MG63 (cell line): ENCODE data around the gene SIAH3. TPM values are rescaled to one million over a fixed set of nuclear protein-coding genes. Genes with fewer than 3 reads are reported as not detected.
A peak's percentile ranks its signal among the peaks of the same experiment; 100 is the strongest.
"Not testable (repeated sequence)": the region's sequence is repeated elsewhere in the genome, so short reads cannot be mapped to it uniquely, and the experiment has no call there.

Source experiments
- DNase-seq: peaks from one replicate; pipeline ENCODE4 v3.0.0-alpha.2; 2020
- H3K27me3 ChIP-seq: fragments of 250-450 bp; sonication (Bioruptor Pico); 2 replicates; pipeline ENCODE4 v1.5.1; 2020; ENCODE audit warnings: mild to moderate bottlenecking, moderate library complexity
- H3K36me3 ChIP-seq: fragments of 250-450 bp; sonication (Bioruptor Pico); 2 replicates; pipeline ENCODE4 v1.5.1; 2020; ENCODE audit warnings: mild to moderate bottlenecking, moderate library complexity
- H3K4me3 ChIP-seq: fragments of 250-450 bp; sonication (Bioruptor Pico); 2 replicates; pipeline ENCODE4 v1.5.1; 2020; ENCODE audit warnings: mild to moderate bottlenecking, moderate library complexity
- H3K9me3 ChIP-seq: fragments of 250-450 bp; sonication (Bioruptor Pico); 2 replicates; pipeline ENCODE4 v1.5.1; 2020; ENCODE audit warnings: mild to moderate bottlenecking, moderate library complexity
- total RNA-seq: library from RNA; depleted of rRNA; stranded (reverse); fragments of >200 nt; shearing (Covaris generic); gene quantifications from 2 replicates; pipeline ENCODE4 v1.2.3, GENCODE V29; 2014; ENCODE audit warnings: low replicate concordance

SIAH3 gene
- total RNA-seq, 1 experiment from 2014 or later = not detected

- Histone ChIP-seq H3K36me3 (no peaks in the 10 kb centered on the region), H3K4me3 (no peak overlapping the region), H3K27me3 (no peaks in the 10 kb centered on the region), H3K9me3 (no peaks in the 10 kb centered on the region)
- DNase-seq = no peak
These were observed 21.0 kb upstream of the SIAH3 start for GRCh38 chr13:45872566-45872965.

GRCh38 chr13:45871201-45871600 is 19.6 kb upstream of the SIAH3 start:
- not testable (repeated sequence) for H3K4me3 ChIP-seq, H3K27me3 ChIP-seq, H3K9me3 ChIP-seq, H3K36me3 ChIP-seq, DNase-seq

GRCh38 chr13:45870232-45870631 is 18.7 kb upstream of the SIAH3 start:
- DNase-seq = no peak
- no peaks in the 10 kb centered on the region for H3K36me3 ChIP-seq
- no peak overlapping the region for H3K4me3 ChIP-seq
- no peaks in the 10 kb centered on the region for H3K9me3 ChIP-seq
- no peaks in the 10 kb centered on the region for H3K27me3 ChIP-seq

- Histone ChIP-seq H3K9me3 (no peaks in the 10 kb centered on the region), H3K27me3 (no peaks in the 10 kb centered on the region), H3K4me3 (no peak overlapping the region), H3K36me3 (no peaks in the 10 kb centered on the region)
- DNase-seq = no peak
These were observed 13.9 kb upstream of the SIAH3 start for GRCh38 chr13:45865414-45865813.

GRCh38 chr13:45863709-45864590 is 12.4 kb upstream of the SIAH3 start:
- no peaks in the 10 kb centered on the region for H3K9me3 ChIP-seq
- H3K27me3 ChIP-seq = no peaks in the 10 kb centered on the region
- no peak overlapping the region for H3K4me3 ChIP-seq
- H3K36me3 ChIP-seq = no peaks in the 10 kb centered on the region
- DNase-seq = no peak

GRCh38 chr13:45861322-45861721 is 9.8 kb upstream of the SIAH3 start:
- no peak for DNase-seq
- no peak overlapping the region for H3K4me3 ChIP-seq

GRCh38 chr13:45860240-45860639 is 8.7 kb upstream of the SIAH3 start:
- Histone ChIP-seq H3K27me3 (0 out of 2 replicates have a peak, but pooled peaks cover under 1% of the 10 kb centered on the region), H3K9me3 (no peaks in the 10 kb centered on the region), H3K4me3 (no peak overlapping the region), H3K36me3 (no peaks in the 10 kb centered on the region)
- no peak for DNase-seq

More at GRCh38 chr13:45861322-45861721, 9.8 kb upstream of the SIAH3 start:
- Histone ChIP-seq H3K27me3 (no peaks in the 10 kb centered on the region), H3K9me3 (no peaks in the 10 kb centered on the region), H3K36me3 (no peaks in the 10 kb centered on the region)

- DNase-seq = no peak
- H3K27me3 ChIP-seq = 0 out of 2 replicates have a peak, but pooled peaks cover 4% of the 10 kb centered on the region
- peaks cover 1% of the 10 kb centered on the region; the same call in 1 of the 2 replicates for H3K9me3 ChIP-seq
- H3K36me3 ChIP-seq = no peaks in the 10 kb centered on the region
- H3K4me3 ChIP-seq = no peak overlapping the region
These were observed 8.2 kb upstream of the SIAH3 start for GRCh38 chr13:45859705-45860104.

GRCh38 chr13:45852494-45852893 is 941 bp upstream of the SIAH3 start:
- no peaks in the 10 kb centered on the region for H3K36me3 ChIP-seq
- H3K4me3 ChIP-seq = no peak overlapping the region
- no peak for DNase-seq
- peaks cover 10% of the 10 kb centered on the region for H3K27me3 ChIP-seq
- H3K9me3 ChIP-seq = peaks cover 7% of the 10 kb centered on the region

- DNase-seq = no peak
- Histone ChIP-seq H3K27me3 (peaks cover 10% of the 10 kb centered on the region), H3K4me3 (no peak overlapping the region), H3K36me3 (no peaks in the 10 kb centered on the region), H3K9me3 (peaks cover 7% of the 10 kb centered on the region)
These were observed 403 bp upstream of the SIAH3 start for GRCh38 chr13:45851956-45852355.

- Histone ChIP-seq H3K27me3 (peaks cover 8% of the 10 kb centered on the region), H3K9me3 (peaks cover 7% of the 10 kb centered on the region), H3K4me3 (no peak overlapping the region), H3K36me3 (no peaks in the 10 kb centered on the region)
- DNase-seq = no peak
These were observed 1.4 kb downstream of the SIAH3 start for GRCh38 chr13:45850027-45850613.

- H3K27me3 ChIP-seq = peaks cover 5% of the 10 kb centered on the region
- H3K36me3 ChIP-seq = no peaks in the 10 kb centered on the region
- no peak overlapping the region for H3K4me3 ChIP-seq
- no peak for DNase-seq
- peaks cover 3% of the 10 kb centered on the region for H3K9me3 ChIP-seq
These were observed 2.1 kb downstream of the SIAH3 start for GRCh38 chr13:45849408-45849807.

GRCh38 chr13:45847554-45848224 is 3.9 kb downstream of the SIAH3 start:
- DNase-seq = no peak
- Histone ChIP-seq H3K27me3 (no peaks in the 10 kb centered on the region; the same call in 1 of the 2 replicates), H3K36me3 (no peaks in the 10 kb centered on the region), H3K4me3 (no peak overlapping the region), H3K9me3 (no peaks in the 10 kb centered on the region)

- no peak for DNase-seq
- H3K36me3 ChIP-seq = no peaks in the 10 kb centered on the region
- H3K27me3 ChIP-seq = no peaks in the 10 kb centered on the region; the same call in 1 of the 2 replicates
These were observed 4.9 kb downstream of the SIAH3 start for GRCh38 chr13:45846681-45847080.

GRCh38 chr13:45838171-45838745 is 13.3 kb downstream of the SIAH3 start:
- H3K36me3 ChIP-seq = no peaks in the 10 kb centered on the region
- peak; percentile 32 for DNase-seq
- H3K4me3 ChIP-seq = no peak overlapping the region

More at GRCh38 chr13:45846681-45847080, 4.9 kb downstream of the SIAH3 start:
- no peaks in the 10 kb centered on the region for H3K9me3 ChIP-seq
- no peak overlapping the region for H3K4me3 ChIP-seq

GRCh38 chr13:45837111-45837510 is 14.4 kb downstream of the SIAH3 start:
- Histone ChIP-seq H3K9me3 (no peaks in the 10 kb centered on the region), H3K27me3 (no peaks in the 10 kb centered on the region), H3K4me3 (no peak overlapping the region), H3K36me3 (no peaks in the 10 kb centered on the region)
- no peak for DNase-seq

More at GRCh38 chr13:45838171-45838745, 13.3 kb downstream of the SIAH3 start:
- H3K27me3 ChIP-seq = no peaks in the 10 kb centered on the region
- H3K9me3 ChIP-seq = no peaks in the 10 kb centered on the region
